LNCAP (cell line): ENCODE results near the gene CIP2A.

Experiments
- CTCF ChIP-seq: fragments of 450-650 bp; IDR thresholded peaks from 2 replicates; pipeline ENCODE4 v1.5.1; 2017; ENCODE audit warnings: mild to moderate bottlenecking

The CIP2A gene

GRCh38 chr3:108589081-108589997 is at the start of gene CIP2A, which contains the start of gene DZIP3:
Gene CIP2A (minus strand): TSS chr3:108589438. CDS start chr3:108589375, 63 bp downstream.
Gene DZIP3 (plus strand): TSS chr3:108589722. CDS start chr3:108605407, 15,685 bp downstream.
- TF ChIP-seq CTCF, result no peak

- no peak for TF ChIP-seq CTCF
Measured at GRCh38 chr3:108629974-108630373, 40.7 kb upstream of the CIP2A start.

GRCh38 chr3:108623504-108623903 is 34.3 kb upstream of the CIP2A start:
- TF ChIP-seq CTCF, result no peak

GRCh38 chr3:108620250-108620649 is 31.0 kb upstream of the CIP2A start:
- no peak for TF ChIP-seq CTCF

- TF ChIP-seq CTCF, result no peak
Measured at GRCh38 chr3:108610651-108611050, 21.4 kb upstream of the CIP2A start.

GRCh38 chr3:108608750-108609149 is 19.5 kb upstream of the CIP2A start:
- TF ChIP-seq CTCF, result no peak

GRCh38 chr3:108605491-108605890 is 16.3 kb upstream of the CIP2A start:
- TF ChIP-seq CTCF, result no peak
